ENCODE measurements around the gene CADM4.
A peak's percentile ranks its signal among the peaks of the same experiment; 100 is the strongest.

The CADM4 gene

DNA sequence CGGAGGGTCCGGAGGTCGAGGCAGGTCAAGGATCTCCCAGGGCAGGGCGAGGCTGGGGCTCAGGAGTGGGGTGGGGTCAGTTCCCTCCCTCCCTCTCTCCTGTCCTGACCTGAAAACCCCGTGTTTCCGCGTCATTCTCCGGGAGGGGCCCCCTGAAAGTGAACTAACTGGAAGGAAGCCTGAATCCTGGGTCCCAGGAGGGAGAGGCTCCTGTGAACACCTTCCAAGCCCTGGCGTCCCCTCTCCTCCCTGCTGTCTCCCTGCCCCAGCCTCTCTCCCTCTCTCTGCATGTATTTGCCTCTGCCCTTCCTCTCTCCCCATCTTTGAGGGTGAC, 741 bp upstream of the CADM4 start:
- Histone ChIP-seq H3K27ac (ENCODE audit: low read length) (no peak overlapping the region), H4K20me1 (ENCODE audit: insufficient read depth, low read length) (peaks cover 5% of the 10 kb centered on the region; the same call in 1 of the 2 replicates), H3K9ac (ENCODE audit: low read depth, low read length) (peak overlapping the region; percentile 44), H2AFZ (ENCODE audit: low read depth, low read length) (peak overlapping the region; percentile 66; the same call in 1 of the 2 replicates), H3K79me2 (ENCODE audit: insufficient read depth, low read length) (no peaks in the 10 kb centered on the region), H3K4me2 (ENCODE audit: insufficient read depth, low read length) (peak overlapping the region; percentile 87), H3K27me3 (ENCODE audit: insufficient read depth, low read length, poor library complexity) (peaks cover 22% of the 10 kb centered on the region), H3K36me3 (ENCODE audit: insufficient read depth, low read length) (no peaks in the 10 kb centered on the region), H3K9me3 (ENCODE audit: insufficient read depth, low read length, severe bottlenecking) (no peaks in the 10 kb centered on the region), H3K4me1 (ENCODE audit: insufficient read depth, low read length) (peaks cover 20% of the 10 kb centered on the region), H3K4me3 (ENCODE audit: low read depth in 1 of 2, low read length in 2 of 2) (peak overlapping the region in 1 of 2 experiments; percentile 59; a peak in 2 of 4 replicates)
- no peak for DNase-seq
- TF ChIP-seq, protein P1, sequence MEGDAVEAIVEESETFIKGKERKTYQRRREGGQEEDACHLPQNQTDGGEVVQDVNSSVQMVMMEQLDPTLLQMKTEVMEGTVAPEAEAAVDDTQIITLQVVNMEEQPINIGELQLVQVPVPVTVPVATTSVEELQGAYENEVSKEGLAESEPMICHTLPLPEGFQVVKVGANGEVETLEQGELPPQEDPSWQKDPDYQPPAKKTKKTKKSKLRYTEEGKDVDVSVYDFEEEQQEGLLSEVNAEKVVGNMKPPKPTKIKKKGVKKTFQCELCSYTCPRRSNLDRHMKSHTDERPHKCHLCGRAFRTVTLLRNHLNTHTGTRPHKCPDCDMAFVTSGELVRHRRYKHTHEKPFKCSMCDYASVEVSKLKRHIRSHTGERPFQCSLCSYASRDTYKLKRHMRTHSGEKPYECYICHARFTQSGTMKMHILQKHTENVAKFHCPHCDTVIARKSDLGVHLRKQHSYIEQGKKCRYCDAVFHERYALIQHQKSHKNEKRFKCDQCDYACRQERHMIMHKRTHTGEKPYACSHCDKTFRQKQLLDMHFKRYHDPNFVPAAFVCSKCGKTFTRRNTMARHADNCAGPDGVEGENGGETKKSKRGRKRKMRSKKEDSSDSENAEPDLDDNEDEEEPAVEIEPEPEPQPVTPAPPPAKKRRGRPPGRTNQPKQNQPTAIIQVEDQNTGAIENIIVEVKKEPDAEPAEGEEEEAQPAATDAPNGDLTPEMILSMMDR (IDR thresholded peaks at IDR 0.05; ENCODE audit: borderline replicate concordance, extremely low read depth, low read length, poor library complexity, severe bottlenecking): no peak
- TF ChIP-seq EZH2 (IDR thresholded peaks at IDR 0.05; ENCODE audit: borderline replicate concordance, low read depth, low read length, severe bottlenecking): no peak
- ATAC-seq (ENCODE audit: insufficient read depth, low read depth): no peak

DNA sequence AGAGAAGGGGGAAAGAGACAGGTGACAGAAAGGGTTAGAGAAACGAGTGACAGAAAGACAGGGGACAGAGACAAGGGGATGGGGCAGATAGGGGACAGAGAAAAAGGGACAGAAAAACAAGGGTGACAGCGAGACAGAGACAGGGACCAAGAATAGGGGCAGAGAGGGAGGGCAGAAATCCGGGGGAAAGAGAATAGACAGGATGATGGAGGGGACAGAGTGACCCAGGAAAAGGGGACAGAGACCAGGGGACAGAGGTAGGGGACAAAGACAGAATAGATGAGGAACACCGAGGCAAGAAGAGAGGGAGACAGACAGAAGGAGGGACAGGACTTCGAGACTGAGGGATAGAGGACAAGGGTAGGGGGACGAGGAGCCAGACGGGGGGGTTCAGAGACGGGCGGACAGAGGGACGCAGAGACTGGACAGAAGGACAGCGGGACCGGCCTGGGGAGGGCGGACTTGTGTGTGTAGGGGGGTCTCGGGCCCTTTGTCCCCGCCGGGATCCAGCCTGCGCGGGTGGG, 593 bp downstream of the CADM4 start:
- DNase-seq (no peak), ATAC-seq (ENCODE audit: insufficient read depth, low read depth) (no peak)
- Histone ChIP-seq H3K27ac (ENCODE audit: low read length) (no peak overlapping the region), H3K9ac (ENCODE audit: low read depth, low read length) (peak overlapping the region; percentile 55; the same call in 1 of the 2 replicates), H3K4me3 (ENCODE audit: low read depth in 1 of 2, low read length in 2 of 2) (peak overlapping the region; percentile 20 to 57; a peak in 3 of 4 replicates), H3K36me3 (ENCODE audit: insufficient read depth, low read length) (no peaks in the 10 kb centered on the region), H4K20me1 (ENCODE audit: insufficient read depth, low read length) (peaks cover 5% of the 10 kb centered on the region; the same call in 1 of the 2 replicates), H3K27me3 (ENCODE audit: insufficient read depth, low read length, poor library complexity) (peaks cover 22% of the 10 kb centered on the region), H3K4me2 (ENCODE audit: insufficient read depth, low read length) (peak overlapping the region; percentile 87), H3K79me2 (ENCODE audit: insufficient read depth, low read length) (no peaks in the 10 kb centered on the region), H3K4me1 (ENCODE audit: insufficient read depth, low read length) (peaks cover 20% of the 10 kb centered on the region), H2AFZ (ENCODE audit: low read depth, low read length) (peak overlapping the region; percentile 44), H3K9me3 (ENCODE audit: insufficient read depth, low read length, severe bottlenecking) (no peaks in the 10 kb centered on the region)
- TF ChIP-seq, protein P1 (IDR thresholded peaks at IDR 0.05; ENCODE audit: borderline replicate concordance, extremely low read depth, low read length, poor library complexity, severe bottlenecking): no peak
- TF ChIP-seq EZH2 (IDR thresholded peaks at IDR 0.05; ENCODE audit: borderline replicate concordance, low read depth, low read length, severe bottlenecking): no peak

DNA sequence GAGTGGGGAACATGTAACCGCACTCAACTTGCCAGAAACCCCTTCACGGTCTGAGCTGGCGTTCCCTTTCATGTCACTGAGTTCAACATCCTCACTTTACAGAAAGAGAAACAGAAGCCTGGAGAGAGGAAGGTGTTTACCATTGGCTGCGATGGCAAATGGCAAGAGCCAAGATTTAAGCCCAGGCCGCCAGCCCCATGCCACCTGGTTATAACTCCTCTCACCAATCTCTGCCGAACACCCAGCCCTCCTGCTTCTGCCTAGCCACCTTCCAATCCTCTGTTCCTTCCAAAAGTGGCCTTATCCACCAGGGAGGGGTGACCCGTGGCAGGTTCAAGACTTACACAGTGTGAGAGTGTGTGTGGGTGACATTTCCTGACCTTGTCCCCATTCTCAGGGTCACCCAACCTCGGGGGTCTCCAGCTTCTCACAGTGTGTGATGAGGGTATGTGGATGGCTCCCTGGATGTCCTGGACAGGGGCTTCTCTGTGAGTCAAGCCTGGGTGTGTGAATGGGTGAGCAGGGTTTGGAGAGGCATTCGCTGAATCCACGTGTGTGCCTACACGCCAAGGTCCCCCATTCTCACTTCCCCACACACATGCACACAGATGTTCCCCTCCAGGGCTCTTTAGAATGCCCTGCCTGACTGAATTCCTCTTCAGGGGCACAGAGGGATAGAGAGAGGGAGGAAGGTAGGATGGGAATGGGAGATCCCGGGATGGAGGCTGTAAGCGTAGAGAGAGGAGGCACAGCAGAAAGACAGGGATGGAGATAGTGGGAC, 1.2 kb downstream of the CADM4 start:
- H3K4me2 ChIP-seq (ENCODE audit: insufficient read depth, low read length): peak overlapping the region; percentile 87
- H2AFZ ChIP-seq (ENCODE audit: low read depth, low read length): no peak overlapping the region; the same call in 1 of the 2 replicates
- peaks cover 22% of the 10 kb centered on the region for H3K27me3 ChIP-seq (ENCODE audit: insufficient read depth, low read length, poor library complexity)
- no peak for TF ChIP-seq EZH2 (IDR thresholded peaks at IDR 0.05; ENCODE audit: borderline replicate concordance, low read depth, low read length, severe bottlenecking)
- TF ChIP-seq, protein P1 (IDR thresholded peaks at IDR 0.05; ENCODE audit: borderline replicate concordance, extremely low read depth, low read length, poor library complexity, severe bottlenecking): no peak
- no peaks in the 10 kb centered on the region for H3K9me3 ChIP-seq (ENCODE audit: insufficient read depth, low read length, severe bottlenecking)
- DNase-seq (no peak), ATAC-seq (ENCODE audit: insufficient read depth, low read depth) (no peak)
- no peaks in the 10 kb centered on the region for H3K36me3 ChIP-seq (ENCODE audit: insufficient read depth, low read length)
- H4K20me1 ChIP-seq (ENCODE audit: insufficient read depth, low read length): peaks cover 5% of the 10 kb centered on the region; the same call in 1 of the 2 replicates
- H3K4me1 ChIP-seq (ENCODE audit: insufficient read depth, low read length): peaks cover 20% of the 10 kb centered on the region
- no peak overlapping the region for H3K27ac ChIP-seq (ENCODE audit: low read length)
- no peaks in the 10 kb centered on the region for H3K79me2 ChIP-seq (ENCODE audit: insufficient read depth, low read length)
- 0 out of 4 replicates have a peak overlapping the region, but pooled peaks of 1 of the 2 experiments have one; percentile 57 for H3K4me3 ChIP-seq (ENCODE audit: low read depth in 1 of 2, low read length in 2 of 2)
- H3K9ac ChIP-seq (ENCODE audit: low read depth, low read length): peak overlapping the region; percentile 55; the same call in 1 of the 2 replicates
